NCI-H2171 treated with DMSO at 0.1 percent for 48 hours (cell line): Measurements from ENCODE around the gene ABCC12.

ENCODE experiments used
- DNase-seq: peaks from one replicate; lab custom pipeline; 2025; lab: John Stamatoyannopoulos, UW

The ABCC12 gene

DNA sequence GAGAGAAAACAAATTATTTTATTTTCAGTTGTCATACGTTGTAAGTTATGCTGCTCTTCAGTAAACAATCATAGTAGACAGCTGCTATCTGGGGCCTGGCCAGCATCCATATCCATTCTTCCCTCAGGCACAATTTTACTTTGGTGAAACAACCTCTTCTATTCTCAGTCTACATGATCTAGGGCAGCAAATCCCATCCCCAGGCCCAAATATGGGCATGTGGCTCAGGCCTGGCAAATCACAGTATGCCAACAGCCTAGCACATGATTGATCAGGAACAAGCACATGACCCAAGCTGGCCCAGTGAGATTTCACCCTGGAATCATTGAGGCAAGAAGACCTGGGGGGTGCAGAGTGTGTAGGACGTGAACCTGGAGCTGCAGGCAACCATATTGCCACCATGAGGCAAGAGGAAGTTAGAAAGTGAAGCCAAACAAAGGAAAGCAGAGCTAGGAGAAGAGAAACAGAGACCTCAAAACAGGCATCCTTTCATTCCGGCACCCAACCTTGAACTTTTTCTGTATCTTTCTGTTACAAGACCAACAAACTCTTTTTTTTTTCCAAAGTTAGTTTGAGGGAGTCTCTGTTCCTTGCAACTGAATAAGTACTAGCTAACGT lies 10.3 kb upstream of the ABCC12 start:
- DNase-seq = no peak

DNA sequence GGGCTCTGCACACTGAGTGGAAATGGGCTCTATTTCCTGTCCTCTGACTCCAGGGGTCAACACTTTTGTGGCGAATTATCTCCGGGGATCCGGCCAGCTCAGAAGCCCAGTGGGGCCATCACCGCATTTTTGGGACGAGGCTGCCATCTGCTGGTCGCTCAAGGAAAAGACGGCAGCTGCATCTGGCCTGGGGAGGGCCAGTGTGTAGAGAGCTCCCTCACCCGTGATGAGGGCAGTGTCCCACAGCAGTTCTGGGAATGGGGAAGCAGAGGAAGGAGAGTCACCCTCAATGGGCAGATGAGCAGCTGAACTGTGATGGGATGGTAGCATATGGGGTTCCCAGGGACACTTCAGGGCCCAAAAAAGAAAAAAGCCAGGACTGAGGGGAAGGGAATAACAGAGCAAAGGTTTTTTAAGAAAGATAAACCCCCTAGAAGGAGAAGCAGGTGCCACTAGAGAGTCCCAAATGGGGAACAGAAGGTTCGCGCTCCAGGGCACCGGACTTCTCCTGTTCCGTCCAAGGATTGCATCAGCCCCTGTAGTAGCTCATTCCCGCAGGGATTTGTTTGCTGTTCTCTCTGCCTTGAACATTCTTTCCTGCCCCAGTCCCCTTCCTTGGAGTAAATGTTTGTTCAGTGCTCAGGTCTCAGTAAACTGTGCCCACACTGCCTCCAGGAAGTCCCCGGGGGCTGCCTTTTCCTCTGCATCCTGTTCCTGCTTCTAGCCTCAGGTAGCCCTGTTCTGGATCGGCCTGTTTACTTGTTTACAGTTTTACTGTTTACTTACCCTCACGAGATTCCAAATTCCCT lies 9.3 kb upstream of the ABCC12 start:
- DNase-seq = peak; percentile 27

GRCh38 chr16:48162839-48163410 lies 7.1 kb upstream of the ABCC12 start:
- no peak for DNase-seq

DNA sequence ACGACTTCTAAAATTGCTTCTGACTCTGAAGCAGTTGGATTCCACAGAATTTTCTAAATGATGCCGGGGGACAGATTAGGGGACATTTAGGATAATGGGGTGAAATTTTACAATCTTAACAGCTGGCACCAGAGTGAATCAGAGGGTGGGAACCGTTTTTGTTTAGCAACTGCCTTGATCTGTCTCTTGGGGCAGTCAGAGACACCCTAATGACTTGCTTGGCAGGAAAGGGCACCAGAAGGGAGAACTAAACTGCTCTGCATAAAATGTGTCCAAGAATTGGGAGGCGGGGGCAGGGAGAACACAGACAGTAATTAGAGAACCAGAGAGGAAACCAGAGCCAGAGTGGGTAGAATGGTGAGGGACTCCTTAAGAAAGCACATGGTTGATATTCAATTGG lies 6.1 kb upstream of the ABCC12 start:
- peak; percentile 52 for DNase-seq

DNA sequence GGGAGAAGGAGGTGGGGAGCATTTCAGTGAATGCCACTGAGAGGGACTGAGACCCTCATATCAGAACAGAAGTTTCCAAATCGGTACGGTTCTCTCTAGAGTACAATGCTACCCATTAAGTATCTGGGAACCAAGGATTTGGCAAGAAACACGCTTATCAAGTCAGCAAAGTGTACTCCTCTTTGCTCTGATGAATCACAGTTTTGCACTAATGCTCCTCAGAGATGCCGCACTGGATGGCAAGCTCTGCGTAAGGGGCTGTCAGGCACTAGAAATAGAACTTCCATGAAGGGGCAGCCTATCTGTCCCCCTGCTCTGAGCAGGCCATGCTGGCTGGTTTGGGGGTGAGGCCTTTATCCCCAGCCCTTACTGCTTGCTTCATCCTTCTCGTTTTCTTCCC lies 4.8 kb upstream of the ABCC12 start:
- DNase-seq = no peak

- DNase-seq = no peak
Measured at GRCh38 chr16:48158296-48158695, 2.5 kb upstream of the ABCC12 start.

- DNase-seq = no peak
Measured at GRCh38 chr16:48157794-48158193, 2.0 kb upstream of the ABCC12 start.

- DNase-seq = no peak
Measured at GRCh38 chr16:48157302-48157701, 1.5 kb upstream of the ABCC12 start.

- peak; percentile 63 for DNase-seq
Measured at GRCh38 chr16:48156790-48157209, 1.0 kb upstream of the ABCC12 start.

DNA sequence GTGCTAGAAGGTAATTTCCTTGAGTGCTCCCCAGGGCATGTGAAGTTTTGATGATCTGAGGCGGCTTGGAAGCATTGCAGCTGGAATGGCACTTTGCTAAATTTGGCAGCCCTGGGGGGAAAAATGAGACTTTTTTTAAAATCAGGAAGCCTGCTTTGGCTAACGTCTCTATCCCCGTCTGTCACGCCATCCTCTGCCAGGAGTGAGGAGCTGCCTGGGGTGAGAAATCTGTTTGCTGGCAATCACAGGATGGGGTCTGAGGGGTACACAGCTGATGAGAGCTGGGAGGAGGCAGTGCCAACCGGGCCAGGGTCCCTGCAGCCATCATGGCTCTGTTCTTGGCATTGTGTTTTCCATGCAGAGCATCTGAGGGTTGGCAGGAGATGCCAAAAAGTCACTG lies 2.0 kb downstream of the ABCC12 start:
- DNase-seq = peak; percentile 24

DNA sequence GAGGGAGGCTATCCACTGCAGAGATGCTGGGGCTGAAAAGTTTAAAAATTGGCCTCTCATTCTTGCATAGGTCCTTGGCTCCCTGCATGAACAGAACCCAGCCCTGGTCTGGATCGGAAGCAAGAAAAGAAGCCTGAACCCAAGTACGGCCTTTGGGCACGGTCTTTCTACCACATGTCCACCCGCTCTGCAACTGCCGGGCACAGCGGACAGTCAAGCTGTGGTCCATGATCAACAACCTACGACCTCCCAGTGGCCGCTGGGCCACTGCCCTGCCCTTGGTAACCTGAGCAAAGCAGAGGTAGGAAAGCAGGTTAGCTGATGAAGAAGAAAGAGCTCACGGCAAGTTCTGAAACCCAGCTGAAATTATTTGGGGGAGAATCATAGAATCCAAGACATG lies 3.6 kb downstream of the ABCC12 start:
- DNase-seq = no peak

GRCh38 chr16:48150707-48151106 lies 5.1 kb downstream of the ABCC12 start:
- DNase-seq = no peak

GRCh38 chr16:48146710-48147109 lies 9.1 kb downstream of the ABCC12 start:
- DNase-seq = no peak

GRCh38 chr16:48146131-48146530 lies 9.7 kb downstream of the ABCC12 start:
- no peak for DNase-seq

DNA sequence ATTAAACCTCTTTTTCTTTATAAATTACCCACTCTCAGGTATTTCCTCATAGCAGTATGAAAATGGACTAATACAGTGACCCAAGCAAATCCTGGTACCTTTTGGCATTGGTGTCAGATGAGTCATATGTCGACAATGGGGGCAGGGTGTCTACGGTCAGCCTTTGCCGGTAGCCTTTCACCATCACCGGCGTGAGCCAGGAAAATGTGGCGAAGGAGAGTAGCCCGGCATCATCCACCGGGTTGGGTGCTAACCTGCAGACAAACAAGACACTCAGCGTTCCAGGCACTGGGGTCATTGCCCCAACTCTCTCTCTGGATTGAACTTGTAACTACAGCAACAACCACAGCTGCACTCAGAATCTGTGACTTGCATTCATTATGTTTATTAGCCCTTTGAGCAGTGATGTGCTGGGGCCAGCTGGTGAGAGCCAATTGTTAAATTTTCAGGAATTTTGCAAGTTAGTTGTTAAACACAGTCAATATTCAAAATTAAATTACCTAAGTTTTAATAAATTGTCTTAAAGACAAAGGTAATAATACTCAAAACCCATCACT lies 11.9 kb downstream of the ABCC12 start:
- no peak for DNase-seq

GRCh38 chr16:48140821-48141220 lies 15.0 kb downstream of the ABCC12 start:
- no peak for DNase-seq

DNA sequence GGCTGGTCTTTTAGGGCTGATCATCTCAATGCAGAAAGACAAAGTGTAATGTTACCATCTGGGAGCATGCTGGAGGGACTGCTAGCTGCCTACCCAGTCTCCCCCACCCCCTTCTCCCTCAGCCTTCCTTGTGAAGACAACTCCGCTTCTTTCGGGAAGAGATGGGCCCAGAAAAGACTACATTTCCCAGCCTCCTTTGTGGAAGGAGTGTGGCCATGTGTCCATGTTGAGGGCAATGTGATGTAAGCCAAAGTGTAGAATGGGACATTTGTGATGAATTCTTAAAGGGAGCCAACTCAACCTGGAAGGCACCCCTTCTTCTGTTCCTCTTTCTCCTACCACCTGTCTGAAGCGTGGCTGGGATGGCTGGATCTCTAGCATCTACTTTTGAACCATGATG lies 16.3 kb downstream of the ABCC12 start:
- no peak for DNase-seq

GRCh38 chr16:48138543-48138942 lies 17.2 kb downstream of the ABCC12 start:
- no peak for DNase-seq

- no peak for DNase-seq
Measured at GRCh38 chr16:48137822-48138221, 18.0 kb downstream of the ABCC12 start.

GRCh38 chr16:48136547-48137360 lies 19.0 kb downstream of the ABCC12 start:
- DNase-seq = no peak

DNA sequence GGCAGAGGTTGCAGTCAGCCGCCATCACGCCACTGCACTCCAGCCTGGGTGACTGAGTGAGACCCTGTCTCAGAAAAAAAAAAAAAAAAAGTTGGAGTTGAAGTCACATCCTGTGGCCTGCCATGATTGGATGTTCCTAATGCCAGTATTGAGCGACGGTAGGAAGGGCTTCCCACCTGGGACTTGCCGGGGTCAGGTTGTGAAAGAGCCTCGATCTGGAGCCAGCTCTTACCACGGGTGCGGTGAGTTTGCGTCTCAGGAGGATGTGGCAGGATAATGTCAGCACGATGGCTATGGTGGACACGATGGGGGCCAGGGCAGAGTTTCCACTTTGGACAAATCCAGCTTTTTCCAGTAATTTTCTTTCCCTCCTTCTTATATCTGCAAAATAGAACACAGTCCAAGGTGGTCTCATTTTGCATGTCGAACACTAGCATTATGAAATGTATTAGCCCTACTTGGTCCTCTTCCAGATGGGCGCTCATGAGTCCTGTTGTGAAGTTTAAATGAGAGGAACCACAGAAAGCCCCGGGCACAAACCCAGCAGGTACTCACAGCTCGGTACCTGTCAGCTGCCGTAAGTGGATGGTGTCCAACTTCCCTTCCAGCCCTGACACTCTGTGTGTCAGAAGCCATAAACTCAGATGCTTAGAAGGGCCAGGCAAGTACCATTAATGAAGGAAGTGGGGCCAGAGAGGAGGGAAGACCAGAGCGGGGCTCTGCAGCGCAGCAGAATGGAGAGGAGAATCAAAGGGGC lies 22.2 kb downstream of the ABCC12 start:
- DNase-seq = no peak
